Mammary epithelial cell (primary cell): ENCODE measurements around the gene NELFA.

ENCODE experiments used
- CTCF ChIP-seq, 2 donors: IDR thresholded peaks in 1 of 2; conservative IDR thresholded peaks in 1 of 2; 2 replicates each; pipeline ENCODE4 v1.5.1; 2011 to 2012; ENCODE audit warnings: inconsistent platforms in 2 of 2, low read length in 2 of 2, mild to moderate bottlenecking in 2 of 2, control low read depth in 1 of 2, low read depth in 1 of 2; ENCODE audit not compliant: insufficient read depth in 1 of 2; ENCODE audit errors: extremely low read depth in 1 of 2
- EZH2 ChIP-seq: IDR thresholded peaks from 2 replicates; pipeline ENCODE4 v1.6.1; 2012; ENCODE audit warnings: low read length, inconsistent platforms, borderline replicate concordance

GRCh38 chr4:1969928-1970723, 38.6 kb downstream of the NELFA start:
- no peak for TF ChIP-seq CTCF (conservative IDR thresholded peaks at IDR 0.05 in 1 of 2, IDR thresholded peaks at IDR 0.05 in 1 of 2; ENCODE audit: extremely low read depth in 1 of 2, insufficient read depth in 1 of 2, low read depth in 1 of 2, low read length in 2 of 2)
- TF ChIP-seq EZH2, result no peak
